SK-N-SH (cell line): Measurements from ENCODE around the gene SMARCA2. TPM values are rescaled to one million over a fixed set of nuclear protein-coding genes. Genes with fewer than 3 reads are reported as not detected.

Experiments
- CTCF ChIA-PET: fragments of 300-600, 350-600 bp; formaldehyde crosslinking; extraction: SDS; loops from one replicate; lab custom pipeline; 2021; lab: Yijun Ruan, JAX
- POLR2A ChIA-PET: fragments of 350-600 bp; sonication (Branson Sonifier 250); formaldehyde crosslinking; extraction: SDS; loops from one replicate; lab custom pipeline; 2020; ENCODE audit warnings: antibody characterized with exemption, inconsistent platforms; lab: Yijun Ruan, JAX
- DNase-seq: peaks from one replicate; pipeline ENCODE4 v3.0.0; 2012
- H2AFZ ChIP-seq: fragments of 200-600 bp; sonication (generic); 2 replicates; pipeline ENCODE4 v1.8.1; 2016; ENCODE audit warnings: antibody characterized with exemption, mild to moderate bottlenecking, low read depth
- H3F3A ChIP-seq: fragments of 200-600 bp; sonication (generic); replicated peaks from 2 replicates; pipeline ENCODE3; 2016; ENCODE audit warnings: antibody characterized with exemption, mild to moderate bottlenecking; ENCODE audit not compliant: insufficient read depth
- H3K27ac ChIP-seq, 2 experiments: fragments of 200-500 bp in 1 of 2; fragments of 200-600 bp in 1 of 2; sonication (Bioruptor generic) in 1 of 2; sonication (generic), shearing (Covaris generic) in 1 of 2; 2 replicates each; pipeline versions ENCODE4 v1.5.1 to v1.6.1; 2014 to 2016; ENCODE audit warnings: low read depth in 2 of 2, inconsistent platforms in 1 of 2, low read length in 1 of 2, mild to moderate bottlenecking in 1 of 2, mixed read lengths in 1 of 2
- H3K27me3 ChIP-seq: fragments of 200-600 bp; sonication (generic), shearing (Covaris generic); 2 replicates; pipeline ENCODE4 v1.6.1; 2016; ENCODE audit warnings: mixed run types; ENCODE audit not compliant: insufficient read depth
- H3K36me3 ChIP-seq, 2 experiments: fragments of 200-500 bp in 1 of 2; fragments of 200-600 bp in 1 of 2; sonication (Bioruptor generic) in 1 of 2; sonication (generic) in 1 of 2; replicated peaks in 1 of 2; 2 replicates each; pipeline versions ENCODE3 to v1.5.1; 2014 to 2016; ENCODE audit warnings: low read length in 1 of 2, mild to moderate bottlenecking in 1 of 2; ENCODE audit not compliant: insufficient read depth in 2 of 2, control insufficient read depth in 1 of 2
- H3K4me1 ChIP-seq, 2 experiments: fragments of 200-500 bp in 1 of 2; fragments of 200-600 bp in 1 of 2; sonication (Bioruptor generic) in 1 of 2; sonication (generic), shearing (Covaris generic) in 1 of 2; 2 replicates each; pipeline versions ENCODE4 v1.5.1 to v1.6.1; 2014 to 2016; ENCODE audit warnings: low read depth in 1 of 2, low read length in 1 of 2, mixed run types in 1 of 2; ENCODE audit not compliant: insufficient read depth in 2 of 2, control insufficient read depth in 1 of 2
- H3K4me2 ChIP-seq: fragments of 200-600 bp; sonication (generic), shearing (Covaris generic); 2 replicates; pipeline ENCODE4 v1.6.1; 2017; ENCODE audit warnings: mixed run types
- H3K4me3 ChIP-seq, 2 experiments: fragments of 200-500 bp in 1 of 2; fragments of 200-600 bp in 1 of 2; sonication (Bioruptor generic) in 1 of 2; sonication (generic), shearing (Covaris generic) in 1 of 2; 2 replicates each; pipeline versions ENCODE4 v1.5.1 to v1.8.1; 2014 to 2016; ENCODE audit warnings: low read depth in 2 of 2, inconsistent platforms in 1 of 2, low read length in 1 of 2, mild to moderate bottlenecking in 1 of 2, mixed read lengths in 1 of 2, moderate library complexity in 1 of 2
- H3K79me2 ChIP-seq: fragments of 200-600 bp; sonication (generic); 2 replicates; pipeline ENCODE4 v1.8.1; 2017; ENCODE audit warnings: mild to moderate bottlenecking; ENCODE audit not compliant: insufficient read depth
- H3K9ac ChIP-seq: fragments of 200-600 bp; sonication (generic); 2 replicates; pipeline ENCODE4 v1.6.1; 2017; ENCODE audit warnings: mixed run types
- H3K9me2 ChIP-seq: fragments of 200-600 bp; sonication (generic); 2 replicates; pipeline ENCODE4 v1.6.1; 2017; ENCODE audit warnings: mixed run types
- H3K9me3 ChIP-seq: fragments of 200-600 bp; sonication (generic); 2 replicates; pipeline ENCODE4 v1.6.1; 2017; ENCODE audit warnings: mixed run types, mild to moderate bottlenecking, moderate library complexity
- H4K20me1 ChIP-seq: fragments of 200-600 bp; sonication (generic); 2 replicates; pipeline ENCODE4 v1.6.1; 2017; ENCODE audit warnings: mild to moderate bottlenecking, mixed run types; ENCODE audit not compliant: insufficient read depth
- EZH2phosphoT487 ChIP-seq: fragments of 200-600 bp; sonication (generic); IDR thresholded peaks from 2 replicates; pipeline ENCODE4 v1.6.1; 2017; ENCODE audit warnings: low read depth, mixed run types, mild to moderate bottlenecking, antibody characterized with exemption, moderate library complexity, borderline replicate concordance
- FOXM1 ChIP-seq: IDR thresholded peaks from 2 replicates; pipeline ENCODE4 v1.4.0; 2012; ENCODE audit warnings: low read depth, mild to moderate bottlenecking
- GATA2 ChIP-seq: sonication (generic); formaldehyde crosslinking; IDR thresholded peaks from 2 replicates; pipeline ENCODE4 v1.5.0; 2020; ENCODE audit warnings: mild to moderate bottlenecking, missing genetic modification reagents
- JUND ChIP-seq: IDR thresholded peaks from 2 replicates; pipeline ENCODE4 v1.4.0; 2012
- MEF2A ChIP-seq: IDR thresholded peaks from 2 replicates; pipeline ENCODE4 v1.4.0; 2012; ENCODE audit warnings: low read depth, borderline replicate concordance
- POLR2AphosphoS5 ChIP-seq: IDR thresholded peaks from 2 replicates; pipeline ENCODE4 v1.6.1; 2012; ENCODE audit warnings: low read depth, low read length
- RCOR1 ChIP-seq: fragments of 150-350 bp; IDR thresholded peaks from 2 replicates; pipeline ENCODE4 v1.6.1; 2017; ENCODE audit warnings: antibody characterized with exemption, low read length
- REST ChIP-seq: IDR thresholded peaks from 2 replicates; pipeline ENCODE4 v1.6.1; 2012; ENCODE audit warnings: mild to moderate bottlenecking, low read depth, low read length, moderate library complexity
- RFX5 ChIP-seq: IDR thresholded peaks from 2 replicates; pipeline ENCODE4 v1.6.1; 2012; ENCODE audit warnings: mild to moderate bottlenecking, improper control_type of control experiment, low read length
- SIN3A ChIP-seq: IDR thresholded peaks from 2 replicates; pipeline ENCODE4 v1.6.1; 2012; ENCODE audit warnings: low read depth, mild to moderate bottlenecking, low read length, moderate library complexity, borderline replicate concordance
- TCF12 ChIP-seq: IDR thresholded peaks from 2 replicates; pipeline ENCODE4 v1.4.0; 2012
- YY1 ChIP-seq: IDR thresholded peaks from 2 replicates; pipeline ENCODE4 v1.4.0; 2012; ENCODE audit warnings: low read depth, mild to moderate bottlenecking
- WGBS: methylation state at CpG from one replicate; pipeline ENCODE4 v1.1.6; 2017; ENCODE audit warnings: low lambda C conversion rate; 5-methylcytosine and 5-hydroxymethylcytosine counted together
- polyA plus RNA-seq, 3 experiments: library from polyadenylated mRNA; depleted of rRNA; stranded (reverse); fragments of >200 nt; gene quantifications; 2 replicates each; pipeline ENCODE4 v1.2.3, GENCODE V29; 2012
- TF ChIP-seq, protein P1 (sequence below): IDR thresholded peaks from 2 replicates; pipeline ENCODE4; 2012
- TF ChIP-seq, protein P2 (sequence below): IDR thresholded peaks from 2 replicates; pipeline ENCODE4 v1.4.0; 2012; ENCODE audit warnings: low read depth, borderline replicate concordance
- TF ChIP-seq, protein P3 (sequence below): IDR thresholded peaks from 2 replicates; pipeline ENCODE4 v1.4.0; 2012; ENCODE audit warnings: low read depth

The SMARCA2 gene
- polyA plus RNA-seq, 1 of the 3 experiments (the other 2 are of a cell fraction): 17.4 TPM

GRCh38 chr9:1980387-1980786 is 34.8 kb upstream of the SMARCA2 start:
- CTCF ChIA-PET: interaction anchor here (1.6 kb wide), 1 partner anchor 12 kb away, joined by 3 read pairs; no protein-coding TSS in a partner anchor
- DNase-seq: no peak
- Histone ChIP-seq H3F3A (no peaks in the 10 kb centered on the region), H4K20me1 (no peaks in the 10 kb centered on the region), H3K4me1 (peaks cover 0 to 3% of the 10 kb centered on the region in 2 experiments; a peak in 1 of 4 replicates), H2AFZ (no peak overlapping the region), H3K9ac (no peak overlapping the region), H3K4me3 (no peak overlapping the region), H3K36me3 (no peaks in the 10 kb centered on the region), H3K27me3 (no peaks in the 10 kb centered on the region), H3K9me2 (no peaks in the 10 kb centered on the region), H3K9me3 (no peaks in the 10 kb centered on the region), H3K4me2 (no peak overlapping the region), H3K27ac (no peak overlapping the region), H3K79me2 (no peaks in the 10 kb centered on the region)
- POLR2A ChIA-PET: no interaction called here
- TF ChIP-seq JUND (no peak), SIN3A (no peak), EZH2phosphoT487 (no peak), TCF12 (no peak), POLR2AphosphoS5 (no peak), FOXM1 (no peak), MEF2A (no peak), YY1 (no peak), RFX5 (no peak), GATA2 (CRISPR knock-in tag) (no peak), RCOR1 (no peak)
- TF ChIP-seq, protein P1, sequence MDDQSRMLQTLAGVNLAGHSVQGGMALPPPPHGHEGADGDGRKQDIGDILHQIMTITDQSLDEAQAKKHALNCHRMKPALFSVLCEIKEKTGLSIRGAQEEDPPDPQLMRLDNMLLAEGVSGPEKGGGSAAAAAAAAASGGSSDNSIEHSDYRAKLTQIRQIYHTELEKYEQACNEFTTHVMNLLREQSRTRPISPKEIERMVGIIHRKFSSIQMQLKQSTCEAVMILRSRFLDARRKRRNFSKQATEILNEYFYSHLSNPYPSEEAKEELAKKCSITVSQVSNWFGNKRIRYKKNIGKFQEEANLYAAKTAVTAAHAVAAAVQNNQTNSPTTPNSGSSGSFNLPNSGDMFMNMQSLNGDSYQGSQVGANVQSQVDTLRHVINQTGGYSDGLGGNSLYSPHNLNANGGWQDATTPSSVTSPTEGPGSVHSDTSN: no peak
- TF ChIP-seq, protein P2, sequence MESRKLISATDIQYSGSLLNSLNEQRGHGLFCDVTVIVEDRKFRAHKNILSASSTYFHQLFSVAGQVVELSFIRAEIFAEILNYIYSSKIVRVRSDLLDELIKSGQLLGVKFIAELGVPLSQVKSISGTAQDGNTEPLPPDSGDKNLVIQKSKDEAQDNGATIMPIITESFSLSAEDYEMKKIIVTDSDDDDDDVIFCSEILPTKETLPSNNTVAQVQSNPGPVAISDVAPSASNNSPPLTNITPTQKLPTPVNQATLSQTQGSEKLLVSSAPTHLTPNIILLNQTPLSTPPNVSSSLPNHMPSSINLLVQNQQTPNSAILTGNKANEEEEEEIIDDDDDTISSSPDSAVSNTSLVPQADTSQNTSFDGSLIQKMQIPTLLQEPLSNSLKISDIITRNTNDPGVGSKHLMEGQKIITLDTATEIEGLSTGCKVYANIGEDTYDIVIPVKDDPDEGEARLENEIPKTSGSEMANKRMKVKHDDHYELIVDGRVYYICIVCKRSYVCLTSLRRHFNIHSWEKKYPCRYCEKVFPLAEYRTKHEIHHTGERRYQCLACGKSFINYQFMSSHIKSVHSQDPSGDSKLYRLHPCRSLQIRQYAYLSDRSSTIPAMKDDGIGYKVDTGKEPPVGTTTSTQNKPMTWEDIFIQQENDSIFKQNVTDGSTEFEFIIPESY: no peak
- 44% methylated on average over 1 of the region's 1 CpG for WGBS

DNA sequence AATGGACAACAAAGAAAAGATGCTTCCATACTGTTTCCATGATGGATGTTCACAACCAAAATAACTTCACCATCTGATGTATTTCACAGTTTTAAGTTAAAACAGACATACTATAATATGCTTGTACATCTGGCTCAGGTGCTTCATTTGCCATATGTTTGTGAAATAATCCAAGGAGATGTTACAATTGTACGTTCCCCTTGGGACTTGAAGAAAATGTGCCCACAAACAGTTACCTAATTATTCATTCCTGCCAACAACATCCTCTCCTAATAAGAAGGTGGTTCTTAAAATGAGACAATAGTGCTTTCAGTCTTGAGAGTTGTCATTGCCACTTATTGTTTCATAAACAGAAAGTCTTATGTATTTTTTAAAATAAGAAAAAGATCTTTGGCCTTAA is 33.1 kb upstream of the SMARCA2 start:
- 50% methylated on average over 1 of the region's 1 CpG for WGBS
- H4K20me1 ChIP-seq: no peaks in the 10 kb centered on the region
- no peak overlapping the region for H3K27ac ChIP-seq
- H3K4me1 ChIP-seq: peaks cover 0 to 3% of the 10 kb centered on the region in 2 experiments; a peak in 1 of 4 replicates
- H3K4me2 ChIP-seq: no peak overlapping the region
- DNase-seq: no peak
- no peak overlapping the region for H2AFZ ChIP-seq
- POLR2A ChIA-PET: no interaction called here
- CTCF ChIA-PET: no interaction called here
- no peak overlapping the region for H3K9ac ChIP-seq
- H3K9me2 ChIP-seq: no peaks in the 10 kb centered on the region
- H3F3A ChIP-seq: no peaks in the 10 kb centered on the region
- no peaks in the 10 kb centered on the region for H3K36me3 ChIP-seq
- TF ChIP-seq, protein P3, sequence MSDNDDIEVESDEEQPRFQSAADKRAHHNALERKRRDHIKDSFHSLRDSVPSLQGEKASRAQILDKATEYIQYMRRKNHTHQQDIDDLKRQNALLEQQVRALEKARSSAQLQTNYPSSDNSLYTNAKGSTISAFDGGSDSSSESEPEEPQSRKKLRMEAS: no peak
- TF ChIP-seq TCF12 (no peak), RCOR1 (no peak), REST (no peak), EZH2phosphoT487 (no peak), JUND (no peak)
- TF ChIP-seq, protein P2: no peak
- TF ChIP-seq, all 33 proteins: peak for 0
- Histone ChIP-seq H3K27me3 (no peaks in the 10 kb centered on the region), H3K4me3 (no peak overlapping the region), H3K9me3 (no peaks in the 10 kb centered on the region), H3K79me2 (no peaks in the 10 kb centered on the region)
